ENCODE data around the gene TPM3.

TPM3 gene

GRCh38 chr1:154176337-154176736 lies 15.6 kb downstream of the TPM3 start:
- H3K18ac ChIP-seq (ENCODE audit: low read length): no peak overlapping the region
- H4K91ac ChIP-seq (ENCODE audit: low read depth, low read length): no peak overlapping the region
- no peak overlapping the region for H2AK5ac ChIP-seq (ENCODE audit: low read length)
- no peak overlapping the region for H2AFZ ChIP-seq (ENCODE audit: insufficient read depth, low read length, poor library complexity)
- peak overlapping the region; percentile 82 for H3K4ac ChIP-seq (ENCODE audit: low read depth, low read length)
- H2BK5ac ChIP-seq (ENCODE audit: low read depth, low read length, poor library complexity): no peak overlapping the region
- no peaks in the 10 kb centered on the region for H3K27me3 ChIP-seq (ENCODE audit: insufficient read depth, low read length)
- H2BK120ac ChIP-seq (ENCODE audit: insufficient read depth, low read length, poor library complexity): no peak overlapping the region
- peaks cover 24% of the 10 kb centered on the region for H3K79me2 ChIP-seq (ENCODE audit: control insufficient read depth, insufficient read depth, low read length, poor library complexity)
- peaks cover 10 to 24% of the 10 kb centered on the region in 2 experiments for H3K4me1 ChIP-seq (ENCODE audit: control insufficient read depth in 1 of 2, insufficient read depth in 2 of 2, low read length in 2 of 2)
- H3K9ac ChIP-seq (ENCODE audit: low read length): no peak overlapping the region
- H3K27ac ChIP-seq (ENCODE audit: low read depth, low read length): no peak overlapping the region
- DNase-seq: no peak
- peaks cover 21 to 40% of the 10 kb centered on the region in 2 experiments for H3K36me3 ChIP-seq (ENCODE audit: control insufficient read depth in 1 of 2, insufficient read depth in 2 of 2, low read length in 2 of 2)
- no peaks in the 10 kb centered on the region for H3K9me3 ChIP-seq (ENCODE audit: insufficient read depth, low read depth, low read length)
- H3K4me3 ChIP-seq (ENCODE audit: low read depth, low read length): no peak overlapping the region
- no peak overlapping the region for H3K14ac ChIP-seq (ENCODE audit: low read length)
- H4K12ac ChIP-seq (ENCODE audit: low read depth, low read length): no peak overlapping the region
- no peak overlapping the region for H3K4me2 ChIP-seq (ENCODE audit: low read length)
- no peaks in the 10 kb centered on the region for H3K79me1 ChIP-seq (ENCODE audit: low read length)
- H4K8ac ChIP-seq (ENCODE audit: low read depth, low read length): no peak overlapping the region
- no peak overlapping the region for H2BK12ac ChIP-seq (ENCODE audit: low read length)
- WGBS (ENCODE audit: extremely low coverage, insufficient coverage, insufficient read length): no CpG with 5 or more reads among the region's 2 CpGs
- H3K23ac ChIP-seq (ENCODE audit: low read length): no peak overlapping the region

DNA sequence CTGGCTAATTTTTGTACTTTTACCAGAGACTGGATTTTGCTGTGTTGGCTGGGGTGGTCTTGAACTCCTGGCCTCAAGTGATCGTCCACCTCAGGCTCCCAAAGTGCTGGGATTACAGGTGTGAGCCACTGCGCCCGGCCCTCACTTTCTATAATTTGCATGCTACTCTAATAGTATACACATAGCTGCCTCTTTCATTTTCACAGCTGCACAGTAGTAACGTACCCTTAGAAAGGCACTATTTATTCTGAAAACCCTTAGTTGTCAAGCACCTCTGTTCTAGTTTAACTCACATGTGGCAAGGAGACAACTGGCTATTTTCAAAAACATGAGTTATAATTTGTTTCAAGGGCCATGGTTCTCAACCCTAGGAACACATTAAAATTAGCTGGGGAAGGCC lies 17.2 kb downstream of the TPM3 start:
- Histone ChIP-seq H2BK12ac (ENCODE audit: low read length) (no peak overlapping the region), H2AFZ (ENCODE audit: insufficient read depth, low read length, poor library complexity) (no peak overlapping the region), H4K91ac (ENCODE audit: low read depth, low read length) (no peak overlapping the region), H2BK5ac (ENCODE audit: low read depth, low read length, poor library complexity) (no peak overlapping the region), H3K27me3 (ENCODE audit: insufficient read depth, low read length) (no peaks in the 10 kb centered on the region), H3K9ac (ENCODE audit: low read length) (no peak overlapping the region), H3K14ac (ENCODE audit: low read length) (no peak overlapping the region), H3K9me3 (ENCODE audit: insufficient read depth, low read depth, low read length) (no peaks in the 10 kb centered on the region), H3K36me3 (ENCODE audit: control insufficient read depth in 1 of 2, insufficient read depth in 2 of 2, low read length in 2 of 2) (peaks cover 25 to 54% of the 10 kb centered on the region in 2 experiments), H3K79me2 (ENCODE audit: control insufficient read depth, insufficient read depth, low read length, poor library complexity) (peaks cover 18% of the 10 kb centered on the region), H3K18ac (ENCODE audit: low read length) (no peak overlapping the region), H3K23ac (ENCODE audit: low read length) (no peak overlapping the region), H4K8ac (ENCODE audit: low read depth, low read length) (no peak overlapping the region), H3K79me1 (ENCODE audit: low read length) (no peaks in the 10 kb centered on the region), H3K4me3 (ENCODE audit: low read depth, low read length) (no peak overlapping the region), H3K4ac (ENCODE audit: low read depth, low read length) (peak overlapping the region; percentile 64), H3K27ac (ENCODE audit: low read depth, low read length) (no peak overlapping the region), H2BK120ac (ENCODE audit: insufficient read depth, low read length, poor library complexity) (no peak overlapping the region), H3K4me2 (ENCODE audit: low read length) (no peak overlapping the region), H2AK5ac (ENCODE audit: low read length) (no peak overlapping the region), H4K12ac (ENCODE audit: low read depth, low read length) (no peak overlapping the region), H3K4me1 (ENCODE audit: control insufficient read depth in 1 of 2, insufficient read depth in 2 of 2, low read length in 2 of 2) (peaks cover 6 to 15% of the 10 kb centered on the region in 2 experiments)
- DNase-seq: no peak
- no CpG with 5 or more reads among the region's 4 CpGs for WGBS (ENCODE audit: extremely low coverage, insufficient coverage, insufficient read length)

DNA sequence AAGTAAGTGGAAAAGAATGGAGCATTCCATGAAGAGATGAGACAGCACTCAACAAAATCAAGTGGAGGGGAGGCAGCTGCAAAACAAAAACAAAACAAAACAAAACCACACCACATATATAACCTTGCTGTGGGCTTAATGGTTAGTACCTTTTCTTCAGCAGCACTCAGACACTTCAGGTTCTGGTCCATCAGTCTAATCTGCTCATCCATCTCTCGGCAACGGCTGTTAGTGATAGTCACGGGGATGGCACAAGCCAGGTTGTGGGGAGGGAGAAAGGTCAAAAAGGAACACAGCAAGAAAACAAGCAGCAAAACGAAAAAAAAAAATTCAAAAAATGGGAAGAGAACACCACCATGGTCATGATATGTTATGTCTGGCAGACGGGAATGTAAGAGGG lies 20.0 kb downstream of the TPM3 start:
- peaks cover 38 to 76% of the 10 kb centered on the region in 2 experiments for H3K36me3 ChIP-seq (ENCODE audit: control insufficient read depth in 1 of 2, insufficient read depth in 2 of 2, low read length in 2 of 2)
- H3K9me3 ChIP-seq (ENCODE audit: insufficient read depth, low read depth, low read length): no peaks in the 10 kb centered on the region
- H3K27ac ChIP-seq (ENCODE audit: low read depth, low read length): no peak overlapping the region
- H3K4me3 ChIP-seq (ENCODE audit: low read depth, low read length): no peak overlapping the region
- no peak overlapping the region for H2AFZ ChIP-seq (ENCODE audit: insufficient read depth, low read length, poor library complexity)
- H4K91ac ChIP-seq (ENCODE audit: low read depth, low read length): no peak overlapping the region
- H3K4me2 ChIP-seq (ENCODE audit: low read length): no peak overlapping the region
- no peak overlapping the region for H4K12ac ChIP-seq (ENCODE audit: low read depth, low read length)
- H3K79me1 ChIP-seq (ENCODE audit: low read length): no peaks in the 10 kb centered on the region
- no peak overlapping the region for H2BK120ac ChIP-seq (ENCODE audit: insufficient read depth, low read length, poor library complexity)
- no peak overlapping the region for H3K23ac ChIP-seq (ENCODE audit: low read length)
- H3K79me2 ChIP-seq (ENCODE audit: control insufficient read depth, insufficient read depth, low read length, poor library complexity): no peaks in the 10 kb centered on the region
- no peaks in the 10 kb centered on the region for H3K27me3 ChIP-seq (ENCODE audit: insufficient read depth, low read length)
- H4K8ac ChIP-seq (ENCODE audit: low read depth, low read length): no peak overlapping the region
- H3K14ac ChIP-seq (ENCODE audit: low read length): no peak overlapping the region
- H2BK5ac ChIP-seq (ENCODE audit: low read depth, low read length, poor library complexity): no peak overlapping the region
- peaks cover 0 to 3% of the 10 kb centered on the region in 2 experiments for H3K4me1 ChIP-seq (ENCODE audit: control insufficient read depth in 1 of 2, insufficient read depth in 2 of 2, low read length in 2 of 2)
- no CpG with 5 or more reads among the region's 5 CpGs for WGBS (ENCODE audit: extremely low coverage, insufficient coverage, insufficient read length)
- H2BK12ac ChIP-seq (ENCODE audit: low read length): no peak overlapping the region
- no peak overlapping the region for H2AK5ac ChIP-seq (ENCODE audit: low read length)
- H3K4ac ChIP-seq (ENCODE audit: low read depth, low read length): no peak overlapping the region
- no peak for DNase-seq
- no peak overlapping the region for H3K9ac ChIP-seq (ENCODE audit: low read length)
- H3K18ac ChIP-seq (ENCODE audit: low read length): no peak overlapping the region

DNA sequence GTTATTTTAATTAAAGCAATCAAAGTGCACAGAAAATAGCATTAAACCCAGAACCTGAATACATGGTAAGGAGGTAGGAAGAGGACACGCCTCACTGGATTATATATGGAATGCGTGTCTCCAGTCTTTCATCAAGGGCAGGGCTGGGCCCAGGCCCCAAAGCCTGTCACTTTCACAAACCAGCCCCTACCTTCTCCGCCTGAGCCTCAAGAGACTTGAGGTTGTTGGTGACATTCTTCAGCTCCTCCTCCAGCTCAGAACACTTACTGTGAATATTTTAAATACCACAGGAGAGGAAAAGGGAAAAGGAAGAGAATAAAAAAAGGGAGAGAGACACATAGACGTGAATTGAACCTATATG lies 20.7 kb downstream of the TPM3 start:
- no peaks in the 10 kb centered on the region for H3K27me3 ChIP-seq (ENCODE audit: insufficient read depth, low read length)
- H3K18ac ChIP-seq (ENCODE audit: low read length): no peak overlapping the region
- no peak overlapping the region for H3K4me3 ChIP-seq (ENCODE audit: low read depth, low read length)
- WGBS (ENCODE audit: extremely low coverage, insufficient coverage, insufficient read length): no CpG with 5 or more reads among the region's 4 CpGs
- no peak overlapping the region for H2BK120ac ChIP-seq (ENCODE audit: insufficient read depth, low read length, poor library complexity)
- no peak overlapping the region for H4K91ac ChIP-seq (ENCODE audit: low read depth, low read length)
- no peak overlapping the region for H4K12ac ChIP-seq (ENCODE audit: low read depth, low read length)
- no peak overlapping the region for H3K9ac ChIP-seq (ENCODE audit: low read length)
- H3K9me3 ChIP-seq (ENCODE audit: insufficient read depth, low read depth, low read length): no peaks in the 10 kb centered on the region
- H2BK5ac ChIP-seq (ENCODE audit: low read depth, low read length, poor library complexity): no peak overlapping the region
- peaks cover 45 to 82% of the 10 kb centered on the region in 2 experiments for H3K36me3 ChIP-seq (ENCODE audit: control insufficient read depth in 1 of 2, insufficient read depth in 2 of 2, low read length in 2 of 2)
- no peak overlapping the region for H3K14ac ChIP-seq (ENCODE audit: low read length)
- no peak overlapping the region for H3K4me2 ChIP-seq (ENCODE audit: low read length)
- DNase-seq: no peak
- H2AFZ ChIP-seq (ENCODE audit: insufficient read depth, low read length, poor library complexity): no peak overlapping the region
- no peak overlapping the region for H3K23ac ChIP-seq (ENCODE audit: low read length)
- no peak overlapping the region for H3K4ac ChIP-seq (ENCODE audit: low read depth, low read length)
- no peak overlapping the region for H2BK12ac ChIP-seq (ENCODE audit: low read length)
- H3K27ac ChIP-seq (ENCODE audit: low read depth, low read length): no peak overlapping the region
- no peaks in the 10 kb centered on the region for H3K79me1 ChIP-seq (ENCODE audit: low read length)
- no peak overlapping the region for H2AK5ac ChIP-seq (ENCODE audit: low read length)
- H4K8ac ChIP-seq (ENCODE audit: low read depth, low read length): no peak overlapping the region
- H3K4me1 ChIP-seq (ENCODE audit: control insufficient read depth in 1 of 2, insufficient read depth in 2 of 2, low read length in 2 of 2): no peaks in the 10 kb centered on the region
- no peaks in the 10 kb centered on the region for H3K79me2 ChIP-seq (ENCODE audit: control insufficient read depth, insufficient read depth, low read length, poor library complexity)
